Hepatocyte (in vitro differentiated cells): ENCODE measurements around the gene IL21R.

ENCODE experiments used
- EZH2 ChIP-seq: fragments of 200-600 bp; sonication (generic); IDR thresholded peaks from 2 replicates; pipeline ENCODE4 v1.6.1; 2016; ENCODE audit warnings: antibody characterized with exemption, mild to moderate bottlenecking, borderline replicate concordance
- TF ChIP-seq, protein P1 (sequence below): fragments of 200-600 bp; sonication (generic); IDR thresholded peaks from 2 replicates; pipeline ENCODE4 v1.5.1; 2016; ENCODE audit warnings: antibody characterized with exemption, mild to moderate bottlenecking; ENCODE audit not compliant: poor library complexity

DNA sequence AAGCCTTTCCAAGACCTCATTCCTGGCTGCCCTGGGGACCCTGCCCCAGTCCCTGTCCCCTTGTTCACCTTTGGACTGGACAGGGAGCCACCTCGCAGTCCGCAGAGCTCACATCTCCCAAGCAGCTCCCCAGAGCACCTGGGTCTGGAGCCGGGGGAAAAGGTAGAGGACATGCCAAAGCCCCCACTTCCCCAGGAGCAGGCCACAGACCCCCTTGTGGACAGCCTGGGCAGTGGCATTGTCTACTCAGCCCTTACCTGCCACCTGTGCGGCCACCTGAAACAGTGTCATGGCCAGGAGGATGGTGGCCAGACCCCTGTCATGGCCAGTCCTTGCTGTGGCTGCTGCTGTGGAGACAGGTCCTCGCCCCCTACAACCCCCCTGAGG is 38.7 kb upstream of the IL21R start:
- no peak for TF ChIP-seq EZH2
- TF ChIP-seq, protein P1, sequence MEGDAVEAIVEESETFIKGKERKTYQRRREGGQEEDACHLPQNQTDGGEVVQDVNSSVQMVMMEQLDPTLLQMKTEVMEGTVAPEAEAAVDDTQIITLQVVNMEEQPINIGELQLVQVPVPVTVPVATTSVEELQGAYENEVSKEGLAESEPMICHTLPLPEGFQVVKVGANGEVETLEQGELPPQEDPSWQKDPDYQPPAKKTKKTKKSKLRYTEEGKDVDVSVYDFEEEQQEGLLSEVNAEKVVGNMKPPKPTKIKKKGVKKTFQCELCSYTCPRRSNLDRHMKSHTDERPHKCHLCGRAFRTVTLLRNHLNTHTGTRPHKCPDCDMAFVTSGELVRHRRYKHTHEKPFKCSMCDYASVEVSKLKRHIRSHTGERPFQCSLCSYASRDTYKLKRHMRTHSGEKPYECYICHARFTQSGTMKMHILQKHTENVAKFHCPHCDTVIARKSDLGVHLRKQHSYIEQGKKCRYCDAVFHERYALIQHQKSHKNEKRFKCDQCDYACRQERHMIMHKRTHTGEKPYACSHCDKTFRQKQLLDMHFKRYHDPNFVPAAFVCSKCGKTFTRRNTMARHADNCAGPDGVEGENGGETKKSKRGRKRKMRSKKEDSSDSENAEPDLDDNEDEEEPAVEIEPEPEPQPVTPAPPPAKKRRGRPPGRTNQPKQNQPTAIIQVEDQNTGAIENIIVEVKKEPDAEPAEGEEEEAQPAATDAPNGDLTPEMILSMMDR, result no peak
